Keratinocyte (primary cell): ENCODE results near the gene EGR2. TPM values are rescaled to one million over a fixed set of nuclear protein-coding genes. Genes with fewer than 3 reads are reported as not detected.

Source experiments
- DNase-seq: peaks from one replicate; pipeline ENCODE4 v3.0.0-alpha.2; 2011; ENCODE audit warnings: low read depth, missing footprints, low spot score
- FAIRE-seq: peaks from 2 replicates; lab custom pipeline; 2011; peaks lifted over from hg19 to GRCh38; lab: Jason Lieb, UNC
- H2AFZ ChIP-seq: 2 replicates; pipeline ENCODE4 v1.6.0; 2012; ENCODE audit warnings: low read length, control low read depth, inconsistent platforms; ENCODE audit not compliant: control insufficient read depth
- H3K27ac ChIP-seq: 2 replicates; pipeline ENCODE4 v1.5.1; 2011; ENCODE audit warnings: low read length; ENCODE audit not compliant: control insufficient read depth, insufficient read depth
- H3K27me3 ChIP-seq: 3 replicates; pipeline ENCODE4 v1.6.0; 2011; ENCODE audit warnings: low read length; ENCODE audit not compliant: control insufficient read depth, insufficient read depth; ENCODE audit errors: extremely low read depth
- H3K36me3 ChIP-seq, 2 experiments: 2 replicates in 1 of 2; 3 replicates in 1 of 2; pipeline ENCODE4 v1.5.1; 2011; ENCODE audit warnings: low read length in 2 of 2, mild to moderate bottlenecking in 1 of 2; ENCODE audit not compliant: control insufficient read depth in 2 of 2, insufficient read depth in 2 of 2; ENCODE audit errors: extremely low read depth in 1 of 2
- H3K4me1 ChIP-seq: 3 replicates; pipeline ENCODE4 v1.5.1; 2011; ENCODE audit warnings: low read length; ENCODE audit not compliant: control insufficient read depth, insufficient read depth; ENCODE audit errors: extremely low read depth
- H3K4me2 ChIP-seq: 3 replicates; pipeline ENCODE4 v1.6.0; 2011; ENCODE audit warnings: low read depth, low read length; ENCODE audit not compliant: control insufficient read depth, insufficient read depth; ENCODE audit errors: extremely low read depth
- H3K4me3 ChIP-seq, 3 experiments: fragments of 200-600 bp in 1 of 3; sonication (generic) in 1 of 3; 2 replicates in 2 of 3; 3 replicates in 1 of 3; pipeline ENCODE4 v1.5.1; 2011 to 2016; ENCODE audit warnings: low read length in 3 of 3, mild to moderate bottlenecking in 3 of 3, control low read depth in 2 of 3, inconsistent platforms in 1 of 3, low read depth in 1 of 3, mixed read lengths in 1 of 3, mixed run types in 1 of 3, moderate library complexity in 1 of 3; ENCODE audit not compliant: control insufficient read depth in 2 of 3, insufficient read depth in 2 of 3; ENCODE audit errors: extremely low read depth in 1 of 3
- H3K79me2 ChIP-seq: 2 replicates; pipeline ENCODE4 v1.6.0; 2012; ENCODE audit warnings: low read length; ENCODE audit not compliant: control insufficient read depth, insufficient read depth
- H3K9ac ChIP-seq: 3 replicates; pipeline ENCODE4 v1.6.0; 2011; ENCODE audit warnings: low read length; ENCODE audit not compliant: control insufficient read depth, insufficient read depth; ENCODE audit errors: extremely low read depth
- H3K9me1 ChIP-seq: 3 replicates; pipeline ENCODE4 v1.6.0; 2011; ENCODE audit warnings: low read length; ENCODE audit not compliant: control insufficient read depth, insufficient read depth; ENCODE audit errors: extremely low read depth
- H3K9me3 ChIP-seq: 2 replicates; pipeline ENCODE4 v1.5.1; 2012; ENCODE audit warnings: low read depth, low read length; ENCODE audit not compliant: control insufficient read depth
- H4K20me1 ChIP-seq: 3 replicates; pipeline ENCODE4 v1.6.0; 2011; ENCODE audit warnings: low read length; ENCODE audit not compliant: control insufficient read depth, insufficient read depth; ENCODE audit errors: extremely low read depth
- EZH2 ChIP-seq: IDR thresholded peaks from one replicate; pipeline ENCODE4 v1.6.1; 2012; ENCODE audit warnings: inconsistent platforms, mild to moderate bottlenecking, low read length, moderate library complexity
- dilution Hi-C: fragments of 300-500 bp; cut with MboI; formaldehyde crosslinking; loops from one replicate; pipeline ENCODE4 v1.7.0; 2020; ENCODE audit warnings: low sequenced_read_pairs; ENCODE audit not compliant: extremely low pct_ligation_motif_present
- polyA plus RNA-seq, 5 experiments: library from polyadenylated mRNA; depleted of rRNA in 3 of 5; stranded (reverse) in 3 of 5; stranded (forward) in 1 of 5; unstranded in 1 of 5; fragments of >200 nt; gene quantifications; 1 replicate in 1 of 5; 2 replicates in 3 of 5; 3 replicates in 1 of 5; pipeline versions ENCODE4 v1.2.1 to v1.2.3, GENCODE V29; 2011 to 2012; ENCODE audit warnings: missing spikeins in 2 of 5, low read depth in 1 of 5, low replicate concordance in 1 of 5
- TF ChIP-seq, protein P1 (sequence below), 3 experiments: IDR thresholded peaks in 1 of 3; conservative IDR thresholded peaks in 1 of 3; optimal IDR thresholded peaks in 1 of 3; 2 replicates in 2 of 3; 3 replicates in 1 of 3; pipeline versions ENCODE3 to v1.5.1; 2011; ENCODE audit warnings: low read length in 3 of 3, mild to moderate bottlenecking in 3 of 3, moderate library complexity in 2 of 3, control low read depth in 1 of 3, inconsistent platforms in 1 of 3; ENCODE audit not compliant: insufficient read depth in 2 of 3; ENCODE audit errors: extremely low read depth in 1 of 3

Gene EGR2
- polyA plus RNA-seq, 1 donor (not counting 4 experiments of a cell fraction or from before 2014, with no cell fraction given) = 0.22 TPM

DNA sequence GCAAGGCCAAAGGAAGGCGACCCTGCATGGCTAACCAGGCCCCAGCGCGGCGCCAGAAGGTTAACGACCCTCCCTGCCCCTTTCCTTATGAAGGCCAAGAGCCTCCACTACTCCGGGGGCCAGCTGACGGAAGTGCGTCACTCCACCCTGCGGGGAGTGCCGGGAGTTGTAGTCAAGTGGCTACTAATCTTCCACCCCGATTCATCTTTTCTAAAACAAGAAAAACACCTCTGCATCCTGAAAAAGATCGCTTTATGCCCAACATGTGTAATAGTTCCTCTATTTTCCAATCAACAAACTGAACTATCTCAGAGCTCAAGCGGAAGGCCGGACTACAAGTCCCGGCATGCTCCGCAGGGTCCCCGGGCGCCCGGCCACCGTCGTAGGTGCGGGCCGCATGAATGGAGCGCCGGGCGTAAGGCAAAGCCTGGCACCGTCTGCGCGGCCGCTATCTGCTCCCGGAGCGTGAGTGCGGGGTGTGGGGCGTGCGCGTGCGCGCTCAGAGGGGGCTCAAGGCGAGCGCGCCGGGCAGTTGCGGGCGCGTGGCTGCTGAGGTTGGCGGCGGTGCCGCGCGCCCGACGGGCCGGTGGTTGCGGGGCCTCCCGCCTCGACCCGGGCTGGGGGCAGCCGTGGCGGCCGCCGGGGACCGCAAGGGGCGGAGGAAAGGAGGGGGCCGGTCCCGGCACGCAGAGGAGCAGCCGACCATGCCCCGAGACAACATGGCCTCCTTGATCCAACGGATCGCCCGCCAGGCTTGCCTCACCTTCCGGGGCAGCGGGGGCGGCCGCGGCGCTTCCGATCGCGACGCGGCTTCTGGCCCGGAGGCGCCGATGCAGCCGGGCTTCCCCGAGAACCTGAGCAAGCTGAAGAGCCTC is 11.6 kb downstream of the EGR2 start, which contains the start of gene ADO:
TSS of gene ADO (plus strand) at position 365 of the 875 bp plus-strand sequence. CDS start at position 705, 340 bp downstream.
- peaks cover 2% of the 10 kb centered on the region for H3K9me1 ChIP-seq
- H4K20me1 ChIP-seq = no peaks in the 10 kb centered on the region
- H2AFZ ChIP-seq = peak within 1 kb of the TSS; percentile 99
- H3K79me2 ChIP-seq = peaks cover 31% of the 10 kb centered on the region
- dilution Hi-C loops = loop anchor here (25.0 kb wide), 1 partner anchor 192 kb away; no protein-coding TSS in a partner anchor
- H3K36me3 ChIP-seq = no peaks in the 10 kb centered on the region
- TF ChIP-seq, protein P1, sequence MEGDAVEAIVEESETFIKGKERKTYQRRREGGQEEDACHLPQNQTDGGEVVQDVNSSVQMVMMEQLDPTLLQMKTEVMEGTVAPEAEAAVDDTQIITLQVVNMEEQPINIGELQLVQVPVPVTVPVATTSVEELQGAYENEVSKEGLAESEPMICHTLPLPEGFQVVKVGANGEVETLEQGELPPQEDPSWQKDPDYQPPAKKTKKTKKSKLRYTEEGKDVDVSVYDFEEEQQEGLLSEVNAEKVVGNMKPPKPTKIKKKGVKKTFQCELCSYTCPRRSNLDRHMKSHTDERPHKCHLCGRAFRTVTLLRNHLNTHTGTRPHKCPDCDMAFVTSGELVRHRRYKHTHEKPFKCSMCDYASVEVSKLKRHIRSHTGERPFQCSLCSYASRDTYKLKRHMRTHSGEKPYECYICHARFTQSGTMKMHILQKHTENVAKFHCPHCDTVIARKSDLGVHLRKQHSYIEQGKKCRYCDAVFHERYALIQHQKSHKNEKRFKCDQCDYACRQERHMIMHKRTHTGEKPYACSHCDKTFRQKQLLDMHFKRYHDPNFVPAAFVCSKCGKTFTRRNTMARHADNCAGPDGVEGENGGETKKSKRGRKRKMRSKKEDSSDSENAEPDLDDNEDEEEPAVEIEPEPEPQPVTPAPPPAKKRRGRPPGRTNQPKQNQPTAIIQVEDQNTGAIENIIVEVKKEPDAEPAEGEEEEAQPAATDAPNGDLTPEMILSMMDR (optimal IDR thresholded peaks at IDR 0.05 in 1 of 3, IDR thresholded peaks at IDR 0.05 in 1 of 3, conservative IDR thresholded peaks at IDR 0.05 in 1 of 3; ENCODE audit: extremely low read depth in 1 of 3, insufficient read depth in 2 of 3, low read length in 3 of 3) = no peak
- no peak for TF ChIP-seq EZH2
- peak within 1 kb of the TSS; percentile 93 for H3K27ac ChIP-seq
- peak within 1 kb of the TSS; percentile 86 for H3K9ac ChIP-seq
- peaks cover 7% of the 10 kb centered on the region for H3K27me3 ChIP-seq
- H3K4me1 ChIP-seq = peaks cover 14% of the 10 kb centered on the region
- DNase-seq = no peak
- peak within 1 kb of the TSS; percentile 90 for H3K4me2 ChIP-seq
- H3K9me3 ChIP-seq = no peaks in the 10 kb centered on the region
- no peak for FAIRE-seq
- H3K4me3 ChIP-seq = peak within 1 kb of the TSS; percentile 75 to 92 (median 83)

DNA sequence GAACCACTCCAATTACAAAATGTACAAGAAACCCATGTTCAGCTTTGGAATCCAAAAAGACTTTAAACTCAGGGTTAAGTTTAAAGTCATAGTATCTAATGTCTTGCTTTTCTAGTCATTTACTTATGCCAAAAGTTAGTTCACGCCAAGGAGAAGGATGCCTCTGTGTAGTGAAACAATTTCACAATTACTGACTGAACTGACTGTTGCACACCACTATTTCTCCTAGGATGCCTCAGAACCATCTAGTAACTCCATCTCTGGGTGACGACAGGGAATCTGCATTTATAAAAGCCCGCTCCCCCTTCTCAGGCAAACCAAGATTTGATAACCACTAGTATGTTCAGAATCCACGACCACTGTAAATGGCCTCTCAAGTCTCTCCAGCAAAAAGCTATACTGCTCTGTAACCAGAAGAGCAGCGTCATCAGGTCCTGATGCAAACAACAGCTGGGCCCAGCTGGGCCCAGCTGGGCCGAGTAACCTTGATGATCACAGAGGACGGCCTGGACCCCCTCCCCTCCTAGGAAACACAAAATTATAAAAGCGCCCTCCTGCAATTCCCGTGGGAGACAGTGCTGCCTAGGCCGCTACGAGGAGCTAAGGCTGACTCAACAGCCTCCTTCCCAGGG is 12.3 kb downstream of the EGR2 start:
- FAIRE-seq = no peak
- H2AFZ ChIP-seq = peak overlapping the region; percentile 99
- peaks cover 7% of the 10 kb centered on the region for H3K27me3 ChIP-seq
- peak overlapping the region; percentile 89 for H3K4me2 ChIP-seq
- H3K9ac ChIP-seq = peak overlapping the region; percentile 86
- dilution Hi-C loops = loop anchor here (25.0 kb wide), 1 partner anchor 192 kb away; no protein-coding TSS in a partner anchor
- peak overlapping the region; percentile 93 for H3K27ac ChIP-seq
- peak overlapping the region; percentile 75 to 92 (median 83) for H3K4me3 ChIP-seq
- peaks cover 31% of the 10 kb centered on the region for H3K79me2 ChIP-seq
- DNase-seq = no peak
- no peak for TF ChIP-seq EZH2
- TF ChIP-seq, protein P1 (optimal IDR thresholded peaks at IDR 0.05 in 1 of 3, IDR thresholded peaks at IDR 0.05 in 1 of 3, conservative IDR thresholded peaks at IDR 0.05 in 1 of 3; ENCODE audit: extremely low read depth in 1 of 3, insufficient read depth in 2 of 3, low read length in 3 of 3) = no peak
- H4K20me1 ChIP-seq = no peaks in the 10 kb centered on the region
- peaks cover 14% of the 10 kb centered on the region for H3K4me1 ChIP-seq
- H3K36me3 ChIP-seq = no peaks in the 10 kb centered on the region
- H3K9me3 ChIP-seq = no peaks in the 10 kb centered on the region
- peaks cover 2% of the 10 kb centered on the region for H3K9me1 ChIP-seq
